Measurements from ENCODE around the gene SPAG16. TPM values are rescaled to one million over a fixed set of nuclear protein-coding genes. Genes with fewer than 3 reads are reported as not detected.

SPAG16 gene
- total RNA-seq, 3 donors from 2014 or later, result 5.4 to 5.7 (median 5.5) TPM

- Mint-ChIP-seq H3K9me3 (no peaks in the 10 kb centered on the region), H3K4me3 (no peak overlapping the region), H3K4me1 (ENCODE audit: low read depth) (no peaks in the 10 kb centered on the region), H3K36me3 (ENCODE audit: insufficient read depth) (no peaks in the 10 kb centered on the region), H3K27me3 (ENCODE audit: low read depth) (no peaks in the 10 kb centered on the region)
- no peak for ATAC-seq
- no peak for DNase-seq
Measured at GRCh38 chr2:214103276-214104001, 819.2 kb downstream of the SPAG16 start.

GRCh38 chr2:214104219-214104618 lies 820.0 kb downstream of the SPAG16 start:
- Mint-ChIP-seq H3K27me3 (ENCODE audit: low read depth) (no peaks in the 10 kb centered on the region), H3K4me3 (no peak overlapping the region), H3K36me3 (ENCODE audit: insufficient read depth) (no peaks in the 10 kb centered on the region), H3K4me1 (ENCODE audit: low read depth) (no peaks in the 10 kb centered on the region), H3K9me3 (no peaks in the 10 kb centered on the region)
- no peak for ATAC-seq
- DNase-seq, result no peak

GRCh38 chr2:214104967-214105366 lies 820.7 kb downstream of the SPAG16 start:
- H3K27me3 Mint-ChIP-seq (ENCODE audit: low read depth), result no peaks in the 10 kb centered on the region
- no peak for ATAC-seq
- H3K4me1 Mint-ChIP-seq (ENCODE audit: low read depth), result no peaks in the 10 kb centered on the region

GRCh38 chr2:214107726-214108125 lies 823.5 kb downstream of the SPAG16 start:
- no peaks in the 10 kb centered on the region for H3K9me3 Mint-ChIP-seq
- no peaks in the 10 kb centered on the region for H3K27me3 Mint-ChIP-seq (ENCODE audit: low read depth)
- H3K4me1 Mint-ChIP-seq (ENCODE audit: low read depth), result no peaks in the 10 kb centered on the region
- ATAC-seq (no peak), DNase-seq (no peak)
- no peak overlapping the region for H3K4me3 Mint-ChIP-seq
- H3K36me3 Mint-ChIP-seq (ENCODE audit: insufficient read depth), result no peaks in the 10 kb centered on the region

More at GRCh38 chr2:214104967-214105366, 820.7 kb downstream of the SPAG16 start:
- no peak overlapping the region for H3K4me3 Mint-ChIP-seq
- H3K9me3 Mint-ChIP-seq, result no peaks in the 10 kb centered on the region
- no peak for DNase-seq
- H3K36me3 Mint-ChIP-seq (ENCODE audit: insufficient read depth), result no peaks in the 10 kb centered on the region

GRCh38 chr2:214108598-214108997 lies 824.3 kb downstream of the SPAG16 start:
- Mint-ChIP-seq H3K27me3 (ENCODE audit: low read depth) (no peaks in the 10 kb centered on the region), H3K4me1 (ENCODE audit: low read depth) (no peaks in the 10 kb centered on the region), H3K36me3 (ENCODE audit: insufficient read depth) (no peaks in the 10 kb centered on the region), H3K9me3 (no peaks in the 10 kb centered on the region), H3K4me3 (no peak overlapping the region)
- ATAC-seq, result no peak
- DNase-seq, result no peak

GRCh38 chr2:214117054-214117453 lies 832.8 kb downstream of the SPAG16 start:
- no peaks in the 10 kb centered on the region for H3K36me3 Mint-ChIP-seq (ENCODE audit: insufficient read depth)
- H3K4me3 Mint-ChIP-seq, result no peak overlapping the region
- no peak for DNase-seq
- ATAC-seq, result no peak
- no peaks in the 10 kb centered on the region for H3K4me1 Mint-ChIP-seq (ENCODE audit: low read depth)
- H3K27me3 Mint-ChIP-seq (ENCODE audit: low read depth), result no peaks in the 10 kb centered on the region
- peaks cover 15% of the 10 kb centered on the region for H3K9me3 Mint-ChIP-seq

- ATAC-seq (no peak), DNase-seq (no peak)
- H3K4me1 Mint-ChIP-seq (ENCODE audit: low read depth), result no peaks in the 10 kb centered on the region
- H3K4me3 Mint-ChIP-seq, result no peak overlapping the region
- H3K27me3 Mint-ChIP-seq (ENCODE audit: low read depth), result no peaks in the 10 kb centered on the region
- H3K9me3 Mint-ChIP-seq, result no peaks in the 10 kb centered on the region
- no peaks in the 10 kb centered on the region for H3K36me3 Mint-ChIP-seq (ENCODE audit: insufficient read depth)
Measured at GRCh38 chr2:214126135-214126534, 841.9 kb downstream of the SPAG16 start.

- no peaks in the 10 kb centered on the region for H3K4me1 Mint-ChIP-seq (ENCODE audit: low read depth)
- H3K9me3 Mint-ChIP-seq, result no peaks in the 10 kb centered on the region
- DNase-seq, result no peak
- H3K36me3 Mint-ChIP-seq (ENCODE audit: insufficient read depth), result no peaks in the 10 kb centered on the region
- no peaks in the 10 kb centered on the region for H3K27me3 Mint-ChIP-seq (ENCODE audit: low read depth)
- no peak for ATAC-seq
- no peak overlapping the region for H3K4me3 Mint-ChIP-seq
Measured at GRCh38 chr2:214127170-214127569, 842.9 kb downstream of the SPAG16 start.

- H3K27me3 Mint-ChIP-seq (ENCODE audit: low read depth), result no peaks in the 10 kb centered on the region
- H3K4me1 Mint-ChIP-seq (ENCODE audit: low read depth), result no peaks in the 10 kb centered on the region
- DNase-seq (no peak), ATAC-seq (no peak)
- peaks cover 3% of the 10 kb centered on the region for H3K9me3 Mint-ChIP-seq
- no peak overlapping the region for H3K4me3 Mint-ChIP-seq
- no peaks in the 10 kb centered on the region for H3K36me3 Mint-ChIP-seq (ENCODE audit: insufficient read depth)
Measured at GRCh38 chr2:214127571-214127970, 843.3 kb downstream of the SPAG16 start.

- DNase-seq (no peak), ATAC-seq (no peak)
- peaks cover 3% of the 10 kb centered on the region for H3K9me3 Mint-ChIP-seq
- no peaks in the 10 kb centered on the region for H3K4me1 Mint-ChIP-seq (ENCODE audit: low read depth)
- no peaks in the 10 kb centered on the region for H3K36me3 Mint-ChIP-seq (ENCODE audit: insufficient read depth)
- H3K27me3 Mint-ChIP-seq (ENCODE audit: low read depth), result no peaks in the 10 kb centered on the region
- no peak overlapping the region for H3K4me3 Mint-ChIP-seq
Measured at GRCh38 chr2:214128040-214128439, 843.8 kb downstream of the SPAG16 start.

- Mint-ChIP-seq H3K9me3 (peaks cover 3% of the 10 kb centered on the region), H3K36me3 (ENCODE audit: insufficient read depth) (no peaks in the 10 kb centered on the region), H3K4me1 (ENCODE audit: low read depth) (no peaks in the 10 kb centered on the region), H3K4me3 (no peak overlapping the region), H3K27me3 (ENCODE audit: low read depth) (no peaks in the 10 kb centered on the region)
- DNase-seq (no peak), ATAC-seq (no peak)
Measured at GRCh38 chr2:214130114-214130513, 845.9 kb downstream of the SPAG16 start.

GRCh38 chr2:214135966-214136365 lies 851.7 kb downstream of the SPAG16 start:
- Mint-ChIP-seq H3K27me3 (ENCODE audit: low read depth) (no peaks in the 10 kb centered on the region), H3K9me3 (peaks cover 9% of the 10 kb centered on the region), H3K4me3 (no peak overlapping the region), H3K36me3 (ENCODE audit: insufficient read depth) (no peaks in the 10 kb centered on the region), H3K4me1 (ENCODE audit: low read depth) (no peaks in the 10 kb centered on the region)
- DNase-seq (no peak), ATAC-seq (peak in 1 of 2 donors; percentile 10)

GRCh38 chr2:214138779-214139178 lies 854.5 kb downstream of the SPAG16 start:
- H3K36me3 Mint-ChIP-seq (ENCODE audit: insufficient read depth), result no peaks in the 10 kb centered on the region
- ATAC-seq (no peak), DNase-seq (no peak)
- H3K27me3 Mint-ChIP-seq (ENCODE audit: low read depth), result no peaks in the 10 kb centered on the region
- no peak overlapping the region for H3K4me3 Mint-ChIP-seq
- H3K9me3 Mint-ChIP-seq, result peaks cover 6% of the 10 kb centered on the region
- no peaks in the 10 kb centered on the region for H3K4me1 Mint-ChIP-seq (ENCODE audit: low read depth)

- Mint-ChIP-seq H3K27me3 (ENCODE audit: low read depth) (no peaks in the 10 kb centered on the region), H3K36me3 (ENCODE audit: insufficient read depth) (no peaks in the 10 kb centered on the region), H3K4me1 (ENCODE audit: low read depth) (no peaks in the 10 kb centered on the region), H3K4me3 (no peak overlapping the region), H3K9me3 (peaks cover 6% of the 10 kb centered on the region)
- ATAC-seq, result no peak
- DNase-seq, result no peak
Measured at GRCh38 chr2:214139630-214140284, 855.5 kb downstream of the SPAG16 start.

- no peak for ATAC-seq
- Mint-ChIP-seq H3K4me3 (no peak overlapping the region), H3K9me3 (no peaks in the 10 kb centered on the region), H3K4me1 (ENCODE audit: low read depth) (no peaks in the 10 kb centered on the region), H3K27me3 (ENCODE audit: low read depth) (no peaks in the 10 kb centered on the region), H3K36me3 (ENCODE audit: insufficient read depth) (no peaks in the 10 kb centered on the region)
- DNase-seq, result no peak
Measured at GRCh38 chr2:214156971-214157370, 872.7 kb downstream of the SPAG16 start.

Data from activated T-cell treated with anti-CD3 and anti-CD28 coated beads, Interleukin-2, amount 50 U/mL, for 4 hours (primary cell).